ENCODE measurements around the gene GNPTG. TPM values are rescaled to one million over a fixed set of nuclear protein-coding genes. Genes with fewer than 3 reads are reported as not detected.

GNPTG gene
- total RNA-seq, 2 donors from 2014 or later = 34.0 to 38.4 TPM

DNA sequence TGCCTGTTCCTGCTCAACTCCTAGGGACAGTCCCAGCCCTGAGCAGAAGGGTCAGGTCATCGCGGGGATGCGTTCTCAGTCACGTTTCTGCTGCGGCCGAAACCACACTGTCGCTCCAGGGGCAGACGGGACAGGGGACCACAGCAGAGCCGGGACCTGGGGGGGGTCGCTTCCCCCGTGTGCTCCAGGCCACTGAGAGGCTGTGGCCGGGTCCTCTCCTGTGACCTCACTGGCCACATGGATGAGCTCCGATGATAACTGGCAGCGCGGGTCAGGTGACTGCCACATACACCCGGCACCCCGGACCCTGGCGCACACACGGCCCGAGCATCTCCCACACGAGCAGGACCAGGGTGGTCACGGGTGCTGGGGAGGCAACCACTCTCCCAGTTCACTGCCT is 12.8 kb downstream of the GNPTG start:
- no peak overlapping the region for H3K4me3 ChIP-seq (ENCODE audit: low read length)
- Mint-ChIP-seq H3K36me3 (ENCODE audit: low read depth) (peaks cover 47% of the 10 kb centered on the region), H3K9me3 (no peaks in the 10 kb centered on the region), H3K27me3 (ENCODE audit: insufficient read depth) (no peaks in the 10 kb centered on the region), H3K27ac (no peak overlapping the region), H3K4me1 (no peaks in the 10 kb centered on the region), H3K4me3 (no peak overlapping the region)
- no peak for DNase-seq
- no peaks in the 10 kb centered on the region for H3K9me3 ChIP-seq (ENCODE audit: control insufficient read depth, low read length)
- no peaks in the 10 kb centered on the region for H3K27me3 ChIP-seq (ENCODE audit: control insufficient read depth, insufficient read depth, low read length, poor library complexity, severe bottlenecking)
- TF ChIP-seq CTCF (conservative IDR thresholded peaks at IDR 0.05) = no peak
- H3K9ac ChIP-seq (ENCODE audit: extremely low read depth, low read length, poor library complexity, severe bottlenecking) = no peak overlapping the region
- peaks cover 47% of the 10 kb centered on the region for H3K36me3 ChIP-seq (ENCODE audit: control insufficient read depth, insufficient read depth, low read length)
- WGBS, 2 experiments (ENCODE audit: insufficient coverage in 1 of 2, insufficient read length in 1 of 2) = 90 to 95% methylated on average over 17 to 22 of the region's 22 CpGs
- H3K4me1 ChIP-seq (ENCODE audit: control insufficient read depth, insufficient read depth, low read length) = no peaks in the 10 kb centered on the region
- no peak overlapping the region for H3K27ac ChIP-seq (ENCODE audit: low read depth, low read length)

DNA sequence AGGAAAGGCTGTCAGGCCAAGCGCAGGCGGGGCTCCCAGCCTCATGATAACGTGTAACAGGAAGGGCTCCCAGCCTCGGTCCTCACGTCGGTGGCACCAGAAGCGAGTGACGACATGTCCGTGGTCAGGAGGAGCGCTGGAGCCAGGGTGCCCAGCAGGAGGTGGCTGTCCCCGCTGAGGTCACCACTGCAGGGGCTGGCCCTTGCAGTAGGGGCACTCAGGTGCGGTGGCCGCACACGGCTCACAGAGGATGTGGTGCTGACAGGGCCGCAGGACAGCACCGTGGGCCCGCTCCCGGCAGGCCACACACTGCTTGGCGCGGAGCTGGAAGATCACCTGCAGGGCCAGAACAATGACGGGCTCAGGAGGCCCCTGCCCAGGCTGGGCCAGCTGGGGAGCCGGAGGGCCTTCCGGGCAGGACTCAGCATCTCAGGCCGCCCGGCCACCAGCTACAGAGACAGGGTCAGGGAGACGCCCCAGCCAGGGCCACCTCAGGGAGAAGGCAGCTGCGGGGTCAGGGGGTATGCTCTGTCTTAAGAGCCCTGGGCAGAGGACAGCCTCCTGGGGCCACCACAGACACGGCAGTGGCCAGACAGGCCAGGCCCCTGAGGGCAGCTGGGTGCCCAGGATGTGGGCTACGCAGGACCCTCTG is 14.5 kb downstream of the GNPTG start:
- Mint-ChIP-seq H3K9me3 (no peaks in the 10 kb centered on the region), H3K27ac (no peak overlapping the region), H3K36me3 (ENCODE audit: low read depth) (peaks cover 36% of the 10 kb centered on the region), H3K4me3 (no peak overlapping the region), H3K4me1 (no peaks in the 10 kb centered on the region), H3K27me3 (ENCODE audit: insufficient read depth) (no peaks in the 10 kb centered on the region)
- no peaks in the 10 kb centered on the region for H3K4me1 ChIP-seq (ENCODE audit: control insufficient read depth, insufficient read depth, low read length)
- H3K9ac ChIP-seq (ENCODE audit: extremely low read depth, low read length, poor library complexity, severe bottlenecking) = no peak overlapping the region
- no peaks in the 10 kb centered on the region for H3K27me3 ChIP-seq (ENCODE audit: control insufficient read depth, insufficient read depth, low read length, poor library complexity, severe bottlenecking)
- no peak for TF ChIP-seq CTCF (conservative IDR thresholded peaks at IDR 0.05)
- no peak for DNase-seq
- no peaks in the 10 kb centered on the region for H3K9me3 ChIP-seq (ENCODE audit: control insufficient read depth, low read length)
- 92 to 94% methylated on average over 23 to 29 of the region's 29 CpGs for WGBS, 2 experiments (ENCODE audit: insufficient coverage in 1 of 2, insufficient read length in 1 of 2)
- H3K4me3 ChIP-seq (ENCODE audit: low read length) = no peak overlapping the region
- peaks cover 40% of the 10 kb centered on the region for H3K36me3 ChIP-seq (ENCODE audit: control insufficient read depth, insufficient read depth, low read length)
- H3K27ac ChIP-seq (ENCODE audit: low read depth, low read length) = no peak overlapping the region

DNA sequence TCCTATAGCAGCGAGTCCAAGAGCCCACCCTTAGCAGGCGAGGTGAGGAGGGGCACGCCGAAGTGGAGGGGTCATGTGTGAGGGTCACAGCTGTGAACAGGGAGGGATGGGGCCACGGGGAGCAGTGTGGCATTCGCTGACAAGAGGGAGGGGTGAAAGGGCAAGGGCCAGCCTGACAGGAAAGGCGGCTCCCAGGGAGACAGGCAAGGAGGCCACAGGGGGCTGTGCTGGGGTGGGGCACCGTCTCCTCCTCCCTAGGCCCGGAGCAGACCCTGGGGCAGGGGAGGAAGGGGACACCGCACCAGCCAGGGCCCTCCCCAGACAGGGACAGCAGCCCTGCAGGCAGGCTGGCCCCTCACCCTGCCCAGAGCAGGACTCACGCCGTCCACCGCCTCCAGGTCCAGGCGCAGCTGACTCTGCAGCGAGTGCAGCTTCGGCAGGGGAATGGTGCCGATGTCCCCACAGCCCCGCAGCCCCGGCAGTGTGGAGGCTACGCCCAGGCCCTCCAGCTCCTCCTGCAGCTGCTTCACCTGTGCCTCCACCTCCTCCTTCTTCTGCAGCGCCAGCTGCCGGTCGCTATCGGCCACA is 15.1 kb downstream of the GNPTG start:
- WGBS, 2 experiments (ENCODE audit: insufficient coverage in 1 of 2, insufficient read length in 1 of 2) = 92 to 97% methylated on average over 14 to 24 of the region's 24 CpGs
- Mint-ChIP-seq H3K36me3 (ENCODE audit: low read depth) (peaks cover 35% of the 10 kb centered on the region), H3K4me1 (no peaks in the 10 kb centered on the region), H3K27ac (no peak overlapping the region), H3K4me3 (no peak overlapping the region), H3K9me3 (no peaks in the 10 kb centered on the region), H3K27me3 (ENCODE audit: insufficient read depth) (no peaks in the 10 kb centered on the region)
- H3K9me3 ChIP-seq (ENCODE audit: control insufficient read depth, low read length) = no peaks in the 10 kb centered on the region
- no peak overlapping the region for H3K4me3 ChIP-seq (ENCODE audit: low read length)
- TF ChIP-seq CTCF (conservative IDR thresholded peaks at IDR 0.05) = no peak
- no peaks in the 10 kb centered on the region for H3K27me3 ChIP-seq (ENCODE audit: control insufficient read depth, insufficient read depth, low read length, poor library complexity, severe bottlenecking)
- DNase-seq = no peak
- no peak overlapping the region for H3K27ac ChIP-seq (ENCODE audit: low read depth, low read length)
- no peaks in the 10 kb centered on the region for H3K4me1 ChIP-seq (ENCODE audit: control insufficient read depth, insufficient read depth, low read length)
- no peak overlapping the region for H3K9ac ChIP-seq (ENCODE audit: extremely low read depth, low read length, poor library complexity, severe bottlenecking)
- peaks cover 36% of the 10 kb centered on the region for H3K36me3 ChIP-seq (ENCODE audit: control insufficient read depth, insufficient read depth, low read length)

Data from endodermal cell (in vitro differentiated cells).